Left cardiac atrium (tissue), 4 donors: ENCODE results near the gene PSMB7. TPM values are rescaled to one million over a fixed set of nuclear protein-coding genes. Genes with fewer than 3 reads are reported as not detected.
A peak's percentile ranks its signal among the peaks of the same experiment; 100 is the strongest.

ENCODE experiments used
- ATAC-seq, 2 donors: fragments of 200-7000 bp; cut with Tn5 transposase; one replicate each; pipeline ENCODE4 v1.9.1; 2020; ENCODE audit warnings: mild to moderate bottlenecking in 2 of 2, moderate library complexity in 2 of 2
- DNase-seq: peaks from one replicate; pipeline ENCODE4 v3.0.0-alpha.2; 2020
- intact Hi-C, 2 donors: fragments of 100-400 bp; cut with DNase I; formaldehyde crosslinking; loops; one replicate each; pipeline versions ENCODE4 v1.14.1 to v1.15.1; 2022 to 2023
- total RNA-seq, 2 donors: library from RNA; stranded (reverse); fragmentation: NEBNext Ultra II Directional; extraction: Animal tissue kit (Norgen Biotek cat#: 25700); gene quantifications; one replicate each; pipeline ENCODE4 v1.2.1, GENCODE V29; 2021
- donor health status: DM: no; HTN: yes; CAD: no.
- donor health status: DM: no; HTN: yes; CAD: no; lungs with severe emphysema.
- donor health status: DM: yes; HTN: yes; CAD: no.
- donor health status: Dilated cardiomyopathy.

Gene PSMB7
- total RNA-seq, 2 donors from 2014 or later = 124 to 135 TPM

DNA sequence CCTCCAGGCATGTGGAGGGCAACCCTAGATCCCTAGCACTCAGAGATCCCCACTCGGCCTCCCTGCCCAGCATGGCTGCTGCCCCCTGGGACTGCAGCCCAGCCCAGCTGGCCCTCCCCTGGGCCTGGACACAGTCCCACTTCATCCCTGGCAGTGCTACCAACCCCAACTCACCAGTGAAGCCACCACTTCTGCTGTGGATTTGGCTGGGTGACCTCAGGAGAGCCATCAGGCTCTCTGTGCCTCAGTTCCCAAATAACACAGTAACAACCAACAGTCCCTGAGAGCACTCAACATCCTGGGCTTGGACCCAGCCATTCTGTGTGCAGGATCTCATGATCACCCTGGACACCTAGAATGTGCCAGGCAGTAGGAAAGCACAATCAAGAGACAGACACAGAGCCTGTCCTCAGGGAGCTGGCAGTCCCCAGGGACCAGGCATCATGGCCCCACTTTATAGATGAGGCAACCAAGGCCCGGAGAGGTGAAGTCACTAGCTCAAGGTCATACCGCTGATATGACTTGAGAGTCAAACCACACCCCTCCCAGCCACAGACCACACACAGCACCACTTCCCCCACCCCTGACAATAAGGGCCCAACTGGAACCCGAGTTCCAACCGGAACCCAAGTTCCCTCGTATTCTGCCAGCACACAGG, 4.7 kb upstream of the PSMB7 start:
- ATAC-seq = peak in 1 of 2 donors; percentile 7
- DNase-seq = no peak
- intact Hi-C loops = loop anchor here (1.0 to 2.0 kb wide), 2 partner anchors 116 to 117 kb away; no protein-coding TSS in a partner anchor

DNA sequence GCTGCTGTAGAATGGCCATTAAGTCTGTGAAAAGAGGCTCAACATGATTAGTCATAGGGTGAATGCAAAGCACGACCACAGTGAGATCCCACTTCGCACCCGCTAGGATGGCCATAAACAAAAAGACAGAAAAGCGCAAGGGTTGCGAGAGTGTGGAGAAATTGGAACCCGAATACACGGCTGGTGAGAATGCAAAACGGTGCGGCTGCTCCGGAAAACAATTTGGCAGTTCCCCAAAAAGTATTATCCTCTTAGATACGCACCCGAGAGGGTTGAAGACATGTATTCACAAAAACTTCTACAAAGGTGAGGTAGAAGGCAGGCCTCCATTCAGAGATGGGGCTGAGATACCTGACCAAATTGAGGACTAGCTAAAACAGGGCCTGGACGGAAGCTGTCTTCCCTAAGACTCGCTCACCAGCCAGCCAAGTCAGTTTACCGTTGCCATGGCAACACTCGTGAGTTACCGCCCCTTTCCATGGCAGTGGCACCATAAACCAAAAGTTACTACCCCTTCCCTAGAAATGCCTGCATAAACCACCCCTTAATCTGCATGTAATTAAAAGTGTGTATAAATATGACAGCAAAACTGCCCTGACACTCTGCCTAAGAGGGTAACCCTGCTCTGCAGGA, 726 bp upstream of the PSMB7 start:
- DNase-seq = no peak
- no peak for ATAC-seq
- intact Hi-C loops = no loop called here

DNA sequence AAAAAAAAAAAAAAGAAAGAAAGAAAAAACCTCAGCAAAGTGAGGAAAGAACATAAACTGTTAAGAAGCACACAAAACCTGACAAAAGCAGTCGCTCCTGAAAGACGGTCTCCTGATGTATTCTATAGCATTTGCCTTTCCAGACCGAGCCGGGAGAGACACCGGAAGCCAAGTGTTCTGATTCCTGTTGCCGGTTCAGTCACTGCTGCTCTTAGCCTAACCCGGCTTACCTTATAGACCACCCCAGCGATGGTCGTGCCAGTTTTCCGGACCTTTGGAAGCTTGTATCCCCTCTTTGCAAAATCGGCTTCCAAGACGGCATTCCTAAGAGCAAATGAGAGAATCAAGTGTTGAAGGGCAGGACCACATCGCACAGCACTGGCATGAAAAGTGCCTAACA, 630 bp downstream of the PSMB7 start:
- DNase-seq = no peak
- ATAC-seq = no peak
- intact Hi-C loops = no loop called here

DNA sequence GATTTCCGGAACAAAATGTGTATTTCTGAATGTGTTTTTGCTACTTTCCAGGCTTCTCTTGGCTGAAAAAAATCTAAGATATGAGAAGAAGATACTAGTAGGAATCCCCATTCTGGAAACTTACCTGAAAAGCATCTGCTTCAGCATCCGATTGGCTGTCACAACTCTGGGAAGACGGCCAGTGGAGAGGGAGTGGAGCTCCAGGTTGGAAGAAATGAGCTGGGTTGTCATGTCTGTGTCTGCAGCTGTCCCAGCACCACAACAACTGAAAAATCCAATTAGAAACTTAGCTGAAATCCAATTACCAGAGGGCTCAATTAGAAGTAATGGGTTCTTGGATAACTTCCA, 3.0 kb downstream of the PSMB7 start:
- no peak for ATAC-seq
- intact Hi-C loops = no loop called here

DNA sequence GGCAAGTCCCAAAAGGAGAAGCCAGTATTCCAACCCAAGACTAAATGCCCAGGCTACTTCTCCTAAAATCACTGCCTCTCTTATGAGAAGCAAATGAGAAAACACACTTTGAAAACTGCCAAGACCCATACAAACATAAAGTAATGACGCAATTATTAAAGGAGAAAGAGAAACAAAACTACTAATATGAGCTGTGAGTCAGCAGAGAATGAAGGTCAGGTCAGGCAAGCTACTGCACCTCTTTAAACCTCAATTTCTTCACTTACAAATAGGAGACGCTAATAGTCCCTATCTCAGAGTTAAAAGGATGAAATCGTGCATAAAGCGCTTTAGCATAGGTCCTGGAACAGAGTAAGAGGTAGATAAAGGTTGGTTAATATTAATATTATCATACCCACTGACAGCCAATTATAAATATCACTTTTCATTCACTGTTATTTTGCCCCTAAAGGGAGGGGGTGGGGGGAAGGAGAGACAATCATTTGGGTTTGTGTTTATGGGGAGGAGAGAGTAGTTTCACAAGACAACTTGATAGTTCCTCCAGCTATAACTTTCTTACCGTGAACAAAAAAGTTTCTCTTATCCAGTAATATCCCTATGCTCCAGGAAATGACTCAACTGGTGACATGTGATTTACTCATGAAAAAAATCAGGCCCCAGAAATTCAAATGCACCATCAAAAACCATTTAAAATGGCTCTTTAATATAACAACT, 3.6 kb downstream of the PSMB7 start:
- intact Hi-C loops = no loop called here
- DNase-seq (no peak), ATAC-seq (no peak)

More for the DNA sequence above, 3.0 kb downstream of the PSMB7 start:
- DNase-seq = no peak

DNA sequence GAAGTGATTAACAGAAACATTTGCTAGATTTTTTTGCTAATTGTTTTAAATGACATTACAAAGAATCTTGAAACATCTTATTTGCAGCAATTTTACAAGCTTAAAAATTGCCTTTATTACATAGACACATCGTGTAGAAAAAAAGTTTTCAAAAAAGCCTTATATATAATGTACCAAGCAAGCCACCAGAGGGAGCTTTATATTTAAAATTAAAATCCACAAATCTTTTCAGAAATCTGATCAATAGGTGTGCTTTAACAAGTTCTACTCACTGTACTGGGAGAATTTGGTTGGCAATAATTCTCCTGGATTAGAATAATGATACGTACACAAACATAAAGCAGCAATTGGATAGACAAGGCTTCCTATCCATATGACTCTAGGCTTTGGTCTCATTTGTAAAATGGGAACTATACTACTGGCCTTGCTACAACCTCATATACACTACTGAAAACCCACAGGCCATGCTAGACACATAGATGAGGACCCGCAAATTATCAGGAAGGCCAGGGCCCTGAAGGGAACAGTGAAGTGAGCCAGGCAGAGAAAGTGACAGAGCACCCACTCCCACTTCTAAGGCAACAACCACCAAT, 4.8 kb downstream of the PSMB7 start:
- DNase-seq (no peak), ATAC-seq (no peak)

DNA sequence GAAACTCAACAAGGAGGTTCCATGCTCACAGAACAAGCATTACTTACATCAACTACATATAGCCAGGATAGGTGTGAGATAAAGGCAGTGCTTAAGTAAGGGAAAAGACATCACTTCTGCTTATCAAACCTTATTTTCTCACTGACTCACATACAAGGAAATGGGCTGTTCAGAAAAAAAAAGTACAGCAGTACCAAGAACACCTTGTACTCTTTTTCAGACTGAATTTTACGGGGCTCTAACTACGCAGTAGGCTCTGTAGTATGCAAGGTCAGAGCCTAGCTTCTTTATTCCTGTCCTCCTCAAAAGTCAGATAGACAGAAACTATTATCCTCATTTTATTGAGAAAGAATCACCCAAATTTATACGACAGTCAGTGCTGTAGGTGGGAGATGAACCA, 5.8 kb downstream of the PSMB7 start:
- intact Hi-C loops = no loop called here
- no peak for DNase-seq
- no peak for ATAC-seq

More for the DNA sequence above, 4.8 kb downstream of the PSMB7 start:
- intact Hi-C loops = no loop called here

DNA sequence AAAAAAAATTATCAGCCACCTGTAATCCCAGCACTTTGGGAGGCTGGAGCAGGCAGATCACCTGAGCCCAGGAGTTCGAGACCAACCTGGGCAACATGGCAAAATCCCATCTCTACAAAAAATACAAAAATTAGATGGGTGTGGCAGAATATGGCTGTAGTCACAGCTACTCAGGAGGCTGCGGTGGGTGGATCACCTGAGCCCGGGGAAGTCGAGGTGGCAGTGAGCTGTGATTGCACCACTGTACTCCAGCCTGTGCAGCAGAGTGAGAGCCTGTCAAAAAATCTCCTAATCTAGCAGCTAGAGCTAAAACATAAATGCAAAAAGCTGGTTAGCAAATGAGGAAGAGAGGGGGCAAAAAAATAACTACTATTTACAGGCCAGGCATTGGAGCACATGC, 12.0 kb downstream of the PSMB7 start:
- no peak for DNase-seq
- no peak for ATAC-seq
- intact Hi-C loops = no loop called here

DNA sequence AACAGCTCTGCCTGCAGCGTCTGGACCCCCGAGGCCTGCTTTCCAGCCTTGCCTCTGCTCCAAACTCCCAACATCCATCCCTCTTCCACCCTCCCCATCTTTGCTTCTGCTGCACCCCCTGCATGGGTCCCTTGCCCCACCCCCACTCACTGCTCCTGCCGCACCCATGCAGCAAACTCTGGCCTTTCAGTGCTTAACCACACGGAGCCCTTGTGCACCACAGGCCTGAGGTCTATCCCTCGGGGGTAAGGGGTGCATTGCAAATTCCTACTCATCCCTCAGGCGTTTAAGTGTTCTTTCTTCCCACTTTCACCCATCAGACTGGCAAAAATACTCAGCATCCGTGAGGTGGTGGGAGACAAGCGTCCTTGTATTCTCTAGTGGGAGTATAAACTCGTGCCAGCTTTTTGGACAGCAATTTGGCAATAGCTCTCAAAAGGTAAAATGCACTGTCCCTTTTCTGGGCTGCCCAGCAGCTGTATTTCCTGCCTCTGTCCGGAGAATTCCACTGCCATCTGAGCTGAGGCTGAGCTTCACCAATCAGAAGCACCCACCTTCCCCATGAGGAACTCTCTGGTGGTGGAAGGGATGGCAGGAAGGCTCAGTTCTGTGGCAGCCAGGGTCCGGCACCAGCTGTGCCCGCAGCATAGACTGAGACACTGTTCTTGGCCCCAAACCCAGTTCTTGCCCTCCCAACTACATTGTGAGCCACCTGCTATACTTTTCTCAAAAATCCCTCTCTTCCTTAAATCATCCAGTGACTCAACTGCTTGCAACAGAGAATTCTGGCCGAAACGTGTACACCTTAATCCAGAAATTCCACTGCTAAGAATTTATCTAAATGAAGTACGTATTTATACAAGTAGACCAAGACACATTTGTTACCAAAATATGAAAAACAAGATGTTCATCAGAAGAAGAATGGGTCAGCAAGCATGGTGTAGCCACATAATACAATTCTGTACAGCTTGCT, 15.0 kb downstream of the PSMB7 start:
- peak in 1 of 2 donors; percentile 10 for ATAC-seq
- intact Hi-C loops = no loop called here
- DNase-seq = no peak

DNA sequence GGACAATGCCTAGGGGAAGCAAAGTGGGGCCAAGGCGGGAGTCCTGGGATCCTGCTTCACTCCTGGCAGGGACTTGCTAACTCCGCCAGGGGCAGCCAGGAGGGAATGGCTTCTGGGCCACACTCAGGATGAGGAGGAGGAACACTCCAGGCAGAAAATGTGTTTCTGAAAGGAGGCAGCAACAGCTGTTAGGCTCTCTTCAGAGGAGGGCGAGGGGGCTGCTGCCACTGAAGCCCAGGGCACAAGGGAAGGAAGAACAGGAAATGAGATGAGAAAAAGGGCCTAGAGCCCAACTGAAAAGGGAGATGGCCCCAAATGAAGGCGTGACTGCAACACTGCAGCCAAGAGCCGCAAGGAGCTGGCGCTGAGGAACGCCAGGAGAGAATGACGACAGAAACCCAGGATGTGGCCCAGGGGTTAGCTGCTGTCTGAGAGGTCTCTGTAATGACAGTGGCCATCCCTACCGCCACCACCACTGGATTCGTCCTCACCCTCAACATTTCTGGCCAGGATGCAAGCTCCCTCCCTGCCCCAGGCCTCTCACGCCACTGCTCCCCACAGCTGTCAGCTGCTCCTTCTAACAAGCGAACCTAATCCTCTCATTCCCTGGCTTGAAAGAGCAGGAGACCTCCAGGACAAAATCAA, 15.8 kb downstream of the PSMB7 start:
- peak; percentile 82 to 83 for ATAC-seq
- intact Hi-C loops = no loop called here
- peak; percentile 53 for DNase-seq

DNA sequence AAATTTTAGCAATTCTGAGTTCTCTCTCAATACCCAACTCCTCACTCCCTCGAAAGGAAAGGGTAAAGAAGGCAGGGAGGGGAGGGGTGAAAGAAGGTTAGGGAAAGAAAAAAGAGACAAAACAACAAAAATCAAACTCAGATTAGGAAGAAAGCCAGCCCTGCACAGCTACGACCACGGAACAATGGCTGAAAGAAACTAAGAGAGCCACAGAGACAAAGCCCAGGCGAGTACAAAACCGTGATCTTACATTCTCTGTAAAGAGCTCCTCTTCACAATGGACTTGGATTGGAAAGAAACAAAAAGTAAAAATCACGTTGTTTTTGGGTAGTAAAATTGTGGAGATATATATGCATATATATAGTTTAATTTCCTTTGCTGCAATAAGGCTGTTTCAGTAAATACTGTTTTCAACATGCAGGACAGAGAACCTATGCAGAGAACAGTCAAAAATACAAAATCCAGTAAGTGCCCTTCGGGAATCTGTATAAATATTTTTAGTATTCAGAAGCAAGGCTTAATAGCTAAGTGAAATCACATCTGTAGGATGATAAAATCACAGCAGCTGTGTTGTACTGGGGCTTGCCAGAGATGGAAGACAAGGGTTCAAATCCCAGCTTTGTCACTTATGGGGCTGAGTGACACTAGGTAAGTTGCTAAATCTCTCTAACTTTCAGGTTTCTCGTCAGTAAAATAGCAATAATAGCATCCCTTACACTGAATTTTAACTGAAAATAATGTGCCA, 16.9 kb downstream of the PSMB7 start:
- ATAC-seq (no peak), DNase-seq (no peak)
- intact Hi-C loops = no loop called here

DNA sequence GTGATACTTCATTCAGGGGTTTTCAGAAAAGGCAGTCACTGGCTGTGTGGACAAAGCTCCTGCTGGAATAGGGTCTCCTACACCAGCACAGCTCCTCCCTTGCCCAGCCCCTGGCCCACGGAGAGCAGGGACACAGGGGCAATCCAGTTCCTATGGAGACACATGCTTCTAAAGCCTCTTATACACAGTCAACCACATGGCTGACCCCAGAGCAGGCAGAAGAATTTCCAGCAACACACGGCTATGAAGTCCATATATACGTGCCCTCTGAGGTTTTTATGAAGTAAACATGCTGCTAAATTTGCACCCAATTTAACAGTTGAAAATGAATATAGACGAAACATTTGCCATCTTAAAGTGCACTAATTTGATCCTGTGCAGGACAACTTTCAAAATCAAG, 19.4 kb downstream of the PSMB7 start:
- ATAC-seq (no peak), DNase-seq (no peak)
- intact Hi-C loops = no loop called here

DNA sequence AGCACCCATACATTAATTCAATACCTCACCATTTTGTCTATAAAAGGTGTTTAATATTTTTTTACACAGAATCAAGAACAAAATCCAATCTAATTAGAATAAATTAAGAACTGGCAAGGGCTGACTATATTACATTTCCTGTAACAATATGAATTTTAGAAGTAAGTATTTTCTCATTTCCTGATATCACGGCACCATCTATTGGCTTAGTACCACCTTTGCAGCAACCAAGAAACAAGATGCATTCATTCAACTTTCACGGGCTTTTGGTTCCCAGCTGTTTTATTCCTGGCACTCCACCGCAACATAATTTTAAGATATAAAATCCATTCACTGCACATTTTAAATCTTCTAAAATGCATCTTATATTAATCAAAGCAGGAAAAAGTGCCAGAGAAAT, 20.6 kb downstream of the PSMB7 start:
- DNase-seq (no peak), ATAC-seq (no peak)
- intact Hi-C loops = no loop called here

DNA sequence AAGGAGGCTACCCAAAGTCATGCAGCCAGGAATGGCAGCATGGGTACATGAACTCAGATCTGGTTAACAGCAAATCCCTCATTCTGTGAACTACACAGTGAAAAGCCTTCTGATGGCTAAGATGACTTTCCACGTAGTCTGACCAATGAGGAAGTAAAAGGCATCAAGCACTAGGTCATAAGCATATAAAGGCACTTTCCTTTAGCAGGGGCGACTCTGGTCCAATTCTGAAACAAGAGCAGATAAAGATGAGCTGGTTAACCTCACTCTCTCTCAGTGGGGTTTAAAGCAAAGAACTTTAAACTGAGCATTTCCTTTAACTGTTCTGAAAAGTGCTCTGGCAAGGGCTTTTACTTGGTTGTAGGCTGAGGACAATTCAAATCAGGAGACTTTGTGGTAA, 21.1 kb downstream of the PSMB7 start:
- intact Hi-C loops = no loop called here
- DNase-seq (no peak), ATAC-seq (no peak)

DNA sequence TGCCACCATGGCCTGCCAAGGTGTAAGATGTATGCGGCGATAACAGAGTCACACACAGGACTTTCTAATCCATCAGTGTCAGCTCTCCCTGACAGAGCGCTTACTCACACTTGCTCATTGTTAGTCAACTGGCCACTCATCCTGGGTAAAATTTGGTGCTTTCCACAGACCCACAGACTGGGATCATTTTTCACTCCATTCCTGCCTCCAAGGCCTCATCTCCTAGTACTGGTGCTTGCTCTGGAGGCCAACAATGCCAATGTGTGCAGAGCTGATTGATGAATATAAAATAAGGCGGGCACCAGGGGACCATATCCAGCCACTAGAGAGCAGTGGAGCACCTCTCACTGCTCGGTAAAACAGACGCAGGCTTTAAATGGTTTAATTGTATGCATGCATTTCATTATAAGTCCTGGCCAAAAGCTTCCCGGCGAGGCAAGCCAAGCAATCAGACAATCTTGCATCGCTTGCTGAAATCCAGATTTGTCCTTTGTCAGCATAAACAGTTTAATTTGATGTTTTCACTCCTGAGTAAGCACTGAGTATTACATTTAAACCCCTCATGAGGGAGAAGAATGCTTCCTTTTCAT, 22.3 kb downstream of the PSMB7 start:
- no peak for DNase-seq
- intact Hi-C loops = no loop called here
- ATAC-seq = peak in 1 of 2 donors; percentile 44

DNA sequence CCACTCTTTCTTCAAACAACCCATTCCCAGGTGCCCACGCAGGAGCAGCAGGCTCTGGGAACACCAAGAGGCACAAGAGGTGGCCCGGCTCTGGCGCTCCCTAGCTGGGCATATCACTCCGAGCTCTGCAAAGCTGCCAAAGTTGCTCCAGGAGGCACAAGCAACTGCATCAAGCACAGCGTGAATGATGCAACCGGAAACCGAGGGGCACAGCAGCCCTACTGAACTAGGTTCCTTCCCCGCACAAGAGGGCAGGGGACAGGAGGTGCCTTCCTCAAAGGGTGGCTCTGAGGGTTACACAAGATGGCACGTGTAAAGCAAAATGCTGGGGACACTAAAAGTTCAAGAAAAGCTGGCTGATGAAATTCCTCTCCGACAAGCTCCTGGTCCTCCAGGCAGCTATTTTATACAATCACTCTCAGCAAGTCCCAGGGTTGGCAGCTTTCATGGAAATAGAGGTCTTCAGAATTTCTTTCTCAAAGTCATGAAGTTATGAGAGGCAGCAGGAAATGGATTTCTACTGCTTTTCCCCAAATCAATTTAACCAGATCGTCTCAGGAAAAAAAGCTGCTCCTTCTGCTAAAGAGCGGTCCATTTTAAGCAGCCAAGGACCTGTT, 22.9 kb downstream of the PSMB7 start:
- peak in 1 of 2 donors; percentile 26 for ATAC-seq
- intact Hi-C loops = no loop called here

More for the DNA sequence above, 22.9 kb downstream of the PSMB7 start:
- DNase-seq = no peak
